Activated naive CD4-positive, alpha-beta T cell treated with anti-CD3 and anti-CD28 coated beads for 36 hours (primary cell): ENCODE measurements around the gene KIAA0825. TPM values are rescaled to one million over a fixed set of nuclear protein-coding genes. Genes with fewer than 3 reads are reported as not detected.
A peak's percentile ranks its signal among the peaks of the same experiment; 100 is the strongest.

Experiments
- CTCF ChIA-PET: fragments of 350-600 bp; sonication (Branson Sonifier 250); formaldehyde crosslinking; loops from one replicate; lab custom pipeline; 2021; ENCODE audit warnings: antibody characterized with exemption; lab: Charles Lee
- DNase-seq: peaks from one replicate; pipeline ENCODE4 v3.0.0-alpha.2; 2020
- H3K27ac Mint-ChIP-seq: one replicate; pipeline ENCODE4 v1.8.0; 2021; ENCODE audit warnings: mild to moderate bottlenecking, mixed read lengths
- H3K27me3 Mint-ChIP-seq: one replicate; pipeline ENCODE4 v1.8.0; 2021; ENCODE audit warnings: low read depth, mixed read lengths
- H3K36me3 Mint-ChIP-seq: one replicate; pipeline ENCODE4 v1.8.0; 2021; ENCODE audit warnings: low read depth, mixed read lengths
- H3K4me1 Mint-ChIP-seq: one replicate; pipeline ENCODE4 v1.8.0; 2021; ENCODE audit warnings: low read depth, mixed read lengths
- H3K4me3 Mint-ChIP-seq: one replicate; pipeline ENCODE4 v1.8.0; 2021; ENCODE audit warnings: mild to moderate bottlenecking, moderate library complexity, mixed read lengths
- H3K9me3 Mint-ChIP-seq: one replicate; pipeline ENCODE4 v1.8.0; 2021; ENCODE audit warnings: mixed read lengths
- intact Hi-C: fragments of 100-400 bp; cut with micrococcal nuclease; formaldehyde crosslinking; loops from one replicate; pipeline ENCODE4 v1.15.1; 2023
- total RNA-seq, 2 experiments: library from RNA; stranded (reverse); gene quantifications; one replicate each; pipeline ENCODE4 v1.2.3, GENCODE V29; 2021

The KIAA0825 gene
- total RNA-seq = under 1 TPM; 0.07 to 0.24 TPM

- peak within 1 kb of the TSS; percentile 93 for H3K27ac Mint-ChIP-seq
Measured at GRCh38 chr5:94618493-94619328, at the start of gene KIAA0825, which contains the start of gene SLF1. Gene KIAA0825, minus strand, starts transcription at chr5:94618604. Its CDS starts 81,478 bp downstream, at chr5:94537126. Gene SLF1, plus strand, starts transcription at chr5:94618669. Its CDS starts 10,142 bp downstream, at chr5:94628811.

GRCh38 chr5:94667937-94668336 lies 49.5 kb upstream of the KIAA0825 start:
- Mint-ChIP-seq H3K27me3 (no peaks in the 10 kb centered on the region), H3K36me3 (peaks cover 18% of the 10 kb centered on the region), H3K27ac (no peak overlapping the region), H3K4me1 (no peaks in the 10 kb centered on the region), H3K4me3 (no peak overlapping the region), H3K9me3 (no peaks in the 10 kb centered on the region)
- intact Hi-C loops = no loop called here
- CTCF ChIA-PET = no interaction called here
- no peak for DNase-seq

More at GRCh38 chr5:94618493-94619328, at the start of gene KIAA0825, which contains the start of gene SLF1:
- intact Hi-C loops = loop anchor here (1.0 to 5.0 kb wide), 7 partner anchors 94 to 1036 kb away; partner anchors contain the start of genes NR2F1, NR2F1-AS1 and SKIC3
- H3K4me1 Mint-ChIP-seq = peaks cover 34% of the 10 kb centered on the region
- DNase-seq = peak; percentile 93
- CTCF ChIA-PET = interaction anchor here (0.6 to 2.0 kb wide), 3 partner anchors 11 to 731 kb away, joined by 4 to 7 read pairs (median 4); no protein-coding TSS in a partner anchor
- no peaks in the 10 kb centered on the region for H3K27me3 Mint-ChIP-seq
- no peaks in the 10 kb centered on the region for H3K9me3 Mint-ChIP-seq
- H3K4me3 Mint-ChIP-seq = peak within 1 kb of the TSS; percentile 96
- peaks cover 2% of the 10 kb centered on the region for H3K36me3 Mint-ChIP-seq

- H3K27ac Mint-ChIP-seq = no peak overlapping the region
- CTCF ChIA-PET = no interaction called here
- peaks cover 38% of the 10 kb centered on the region for H3K36me3 Mint-ChIP-seq
- intact Hi-C loops = no loop called here
- H3K4me3 Mint-ChIP-seq = no peak overlapping the region
- DNase-seq = no peak
- no peaks in the 10 kb centered on the region for H3K4me1 Mint-ChIP-seq
- peaks cover 17% of the 10 kb centered on the region for H3K9me3 Mint-ChIP-seq
- no peaks in the 10 kb centered on the region for H3K27me3 Mint-ChIP-seq
Measured at GRCh38 chr5:94661086-94661485, 42.7 kb upstream of the KIAA0825 start.

- Mint-ChIP-seq H3K4me1 (no peaks in the 10 kb centered on the region), H3K27ac (no peak overlapping the region), H3K4me3 (no peak overlapping the region), H3K27me3 (no peaks in the 10 kb centered on the region), H3K9me3 (peaks cover 17% of the 10 kb centered on the region), H3K36me3 (peaks cover 43% of the 10 kb centered on the region)
- intact Hi-C loops = no loop called here
- no peak for DNase-seq
- CTCF ChIA-PET = no interaction called here
Measured at GRCh38 chr5:94660506-94660905, 42.1 kb upstream of the KIAA0825 start.

DNA sequence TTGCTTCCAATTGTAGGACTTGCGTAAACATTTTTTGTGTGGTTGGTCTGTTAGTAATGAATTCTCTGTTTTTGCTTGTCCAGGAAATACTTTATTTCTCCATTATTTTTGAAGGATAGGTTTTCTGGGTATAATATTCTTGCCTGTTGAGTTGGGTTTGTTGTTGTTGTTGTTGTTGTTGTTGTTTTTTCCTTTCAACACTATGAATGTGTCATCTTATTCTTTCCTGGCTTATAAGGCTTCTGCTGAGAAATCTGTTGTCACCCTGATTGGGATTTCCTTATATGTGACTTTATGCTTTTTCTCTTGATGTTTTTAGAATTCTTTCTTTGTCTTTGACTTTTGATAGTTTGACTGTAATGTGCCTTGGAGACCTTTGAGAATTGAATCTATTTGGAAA lies 39.9 kb upstream of the KIAA0825 start:
- no peak for DNase-seq
- Mint-ChIP-seq H3K27me3 (no peaks in the 10 kb centered on the region), H3K36me3 (peaks cover 56% of the 10 kb centered on the region), H3K4me1 (no peaks in the 10 kb centered on the region), H3K9me3 (peaks cover 26% of the 10 kb centered on the region), H3K27ac (no peak overlapping the region), H3K4me3 (no peak overlapping the region)
- intact Hi-C loops = no loop called here
- CTCF ChIA-PET = no interaction called here

DNA sequence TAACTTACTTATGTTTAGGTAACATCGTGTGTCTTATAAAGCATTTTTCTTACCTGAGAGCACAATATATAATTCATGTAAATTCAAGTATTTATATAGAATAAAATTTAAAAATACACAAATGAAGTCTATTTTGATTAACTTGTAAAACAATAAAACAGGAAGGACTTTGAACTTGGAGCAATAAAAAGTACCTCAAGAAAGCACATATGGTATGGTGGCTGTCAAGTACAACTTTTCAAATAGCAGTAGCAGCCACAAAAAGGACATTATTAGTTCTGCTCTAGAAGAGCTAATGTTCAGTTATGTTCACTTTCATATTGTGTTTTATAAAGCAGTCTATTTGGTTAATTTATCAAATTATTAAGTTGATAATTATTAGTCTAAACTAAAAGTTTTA lies 31.5 kb upstream of the KIAA0825 start:
- CTCF ChIA-PET = interaction anchor here (0.7 kb wide), 1 partner anchor 8 kb away, joined by 6 read pairs; no protein-coding TSS in a partner anchor
- H3K36me3 Mint-ChIP-seq = peaks cover 22% of the 10 kb centered on the region
- no peak overlapping the region for H3K27ac Mint-ChIP-seq
- intact Hi-C loops = no loop called here
- peaks cover 7% of the 10 kb centered on the region for H3K9me3 Mint-ChIP-seq
- H3K4me3 Mint-ChIP-seq = no peak overlapping the region
- no peak for DNase-seq
- H3K27me3 Mint-ChIP-seq = no peaks in the 10 kb centered on the region
- H3K4me1 Mint-ChIP-seq = no peaks in the 10 kb centered on the region

DNA sequence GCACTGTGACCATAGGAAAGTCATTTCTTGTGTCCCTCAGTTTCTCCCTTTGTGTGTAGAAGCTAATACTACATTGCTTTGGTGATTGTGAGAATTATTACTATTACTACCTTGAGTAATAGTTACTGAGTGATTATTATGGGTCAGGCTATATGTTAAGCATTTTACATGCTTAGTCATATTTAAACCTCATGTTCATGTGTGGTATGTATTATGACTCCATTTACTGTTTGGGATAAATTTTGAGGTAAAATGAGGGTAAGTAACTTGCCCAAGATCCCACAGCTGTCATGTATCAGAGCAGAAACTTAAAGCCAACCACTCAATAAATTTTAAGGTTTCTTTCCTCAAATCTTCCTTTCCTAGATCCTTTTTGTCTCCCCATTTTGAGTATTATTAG lies 28.4 kb upstream of the KIAA0825 start:
- no peaks in the 10 kb centered on the region for H3K9me3 Mint-ChIP-seq
- intact Hi-C loops = no loop called here
- H3K27me3 Mint-ChIP-seq = no peaks in the 10 kb centered on the region
- peaks cover 17% of the 10 kb centered on the region for H3K36me3 Mint-ChIP-seq
- CTCF ChIA-PET = no interaction called here
- H3K4me1 Mint-ChIP-seq = peaks cover under 1% of the 10 kb centered on the region
- H3K4me3 Mint-ChIP-seq = no peak overlapping the region
- H3K27ac Mint-ChIP-seq = no peak overlapping the region
- DNase-seq = no peak

DNA sequence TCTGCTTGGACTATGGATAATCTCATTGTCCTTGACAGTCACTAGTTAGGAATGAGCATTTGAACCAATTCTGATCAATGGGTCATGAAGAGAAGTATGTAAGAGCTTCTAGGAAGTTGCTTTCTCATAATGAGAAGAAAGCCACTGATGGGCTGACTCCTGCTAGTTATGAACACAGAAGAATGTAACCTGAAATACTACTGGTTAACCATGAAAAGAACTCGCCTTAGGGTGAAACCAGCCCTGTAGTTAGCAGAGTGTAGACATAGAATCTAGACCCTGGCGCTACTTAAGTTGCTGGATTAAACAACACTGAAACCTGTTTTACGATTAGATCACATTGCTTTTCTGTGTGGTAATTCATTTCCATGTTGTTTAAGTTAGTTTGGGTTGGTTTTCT lies 26.6 kb upstream of the KIAA0825 start:
- intact Hi-C loops = no loop called here
- DNase-seq = no peak
- no peak overlapping the region for H3K4me3 Mint-ChIP-seq
- CTCF ChIA-PET = no interaction called here
- peaks cover 7% of the 10 kb centered on the region for H3K9me3 Mint-ChIP-seq
- H3K27ac Mint-ChIP-seq = no peak overlapping the region
- no peaks in the 10 kb centered on the region for H3K27me3 Mint-ChIP-seq
- peaks cover 1% of the 10 kb centered on the region for H3K4me1 Mint-ChIP-seq
- peaks cover 29% of the 10 kb centered on the region for H3K36me3 Mint-ChIP-seq

DNA sequence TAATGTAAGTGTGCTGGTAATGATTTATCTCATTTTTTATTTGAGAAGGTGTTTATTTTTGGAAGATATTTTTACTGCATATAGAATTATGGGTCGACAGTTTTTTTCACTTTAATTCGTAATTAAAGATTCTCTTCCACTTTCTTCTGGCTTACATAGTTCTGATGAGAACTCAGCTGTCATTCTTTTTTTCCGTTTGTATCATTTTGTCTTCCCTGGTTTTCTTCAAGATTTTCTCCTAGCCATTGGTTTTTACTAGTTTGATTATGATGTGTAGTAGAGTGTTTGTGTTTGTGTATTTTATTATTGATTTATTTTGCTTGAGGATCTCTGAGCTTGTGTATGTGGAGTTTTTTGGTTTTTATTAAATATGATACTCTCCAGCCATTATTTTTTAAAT lies 21.8 kb upstream of the KIAA0825 start:
- CTCF ChIA-PET = no interaction called here
- no peak overlapping the region for H3K4me3 Mint-ChIP-seq
- intact Hi-C loops = no loop called here
- no peak overlapping the region for H3K27ac Mint-ChIP-seq
- peaks cover 69% of the 10 kb centered on the region for H3K36me3 Mint-ChIP-seq
- peaks cover 20% of the 10 kb centered on the region for H3K9me3 Mint-ChIP-seq
- H3K27me3 Mint-ChIP-seq = no peaks in the 10 kb centered on the region
- DNase-seq = no peak
- H3K4me1 Mint-ChIP-seq = peaks cover 4% of the 10 kb centered on the region

GRCh38 chr5:94632024-94632423 lies 13.6 kb upstream of the KIAA0825 start:
- intact Hi-C loops = no loop called here
- Mint-ChIP-seq H3K9me3 (peaks cover 4% of the 10 kb centered on the region), H3K4me3 (no peak overlapping the region), H3K27me3 (no peaks in the 10 kb centered on the region), H3K4me1 (peaks cover 4% of the 10 kb centered on the region), H3K36me3 (peaks cover 52% of the 10 kb centered on the region), H3K27ac (no peak overlapping the region)
- CTCF ChIA-PET = no interaction called here
- DNase-seq = no peak

- no peak for DNase-seq
- intact Hi-C loops = no loop called here
- Mint-ChIP-seq H3K27ac (no peak overlapping the region), H3K36me3 (peaks cover 20% of the 10 kb centered on the region), H3K9me3 (no peaks in the 10 kb centered on the region), H3K27me3 (no peaks in the 10 kb centered on the region), H3K4me3 (no peak overlapping the region), H3K4me1 (peaks cover 5% of the 10 kb centered on the region)
- CTCF ChIA-PET = no interaction called here
Measured at GRCh38 chr5:94627191-94627590, 8.8 kb upstream of the KIAA0825 start.

DNA sequence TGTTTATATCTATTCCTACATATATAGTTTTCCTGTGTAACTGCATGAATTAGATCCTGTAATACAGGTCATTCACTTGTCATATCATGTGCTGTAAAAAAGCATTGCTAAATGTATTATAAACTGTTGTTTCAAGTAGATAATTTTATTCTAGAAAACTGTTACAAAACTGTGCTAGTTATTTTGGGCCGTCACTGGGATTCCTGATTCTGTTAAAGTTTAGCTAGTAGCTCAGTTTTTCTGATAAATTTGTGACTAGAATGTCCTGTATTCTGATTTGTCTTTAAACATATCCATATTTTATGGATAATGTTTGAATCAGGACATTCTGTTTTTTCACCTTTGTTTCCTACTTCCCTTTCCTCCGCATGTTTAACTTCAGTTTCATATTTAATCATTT lies 5.5 kb upstream of the KIAA0825 start:
- CTCF ChIA-PET = no interaction called here
- no peaks in the 10 kb centered on the region for H3K27me3 Mint-ChIP-seq
- H3K27ac Mint-ChIP-seq = no peak overlapping the region
- no peak overlapping the region for H3K4me3 Mint-ChIP-seq
- DNase-seq = no peak
- H3K36me3 Mint-ChIP-seq = peaks cover 2% of the 10 kb centered on the region
- no peaks in the 10 kb centered on the region for H3K9me3 Mint-ChIP-seq
- H3K4me1 Mint-ChIP-seq = peaks cover 25% of the 10 kb centered on the region
- intact Hi-C loops = no loop called here

- Mint-ChIP-seq H3K4me3 (no peak overlapping the region), H3K27ac (no peak overlapping the region), H3K9me3 (no peaks in the 10 kb centered on the region), H3K27me3 (no peaks in the 10 kb centered on the region), H3K36me3 (peaks cover 2% of the 10 kb centered on the region), H3K4me1 (peaks cover 25% of the 10 kb centered on the region)
- CTCF ChIA-PET = no interaction called here
- DNase-seq = no peak
- intact Hi-C loops = no loop called here
Measured at GRCh38 chr5:94623011-94623410, 4.6 kb upstream of the KIAA0825 start.
